Nephron (organoid): Measurements from ENCODE around the gene CACNA2D3.

Experiments
- H3K27ac Mint-ChIP-seq, 3 experiments: 2 replicates each; pipeline ENCODE4 v1.8.0; 2020; ENCODE audit warnings: mixed read lengths in 3 of 3, mild to moderate bottlenecking in 2 of 3, moderate library complexity in 1 of 3
- H3K27me3 Mint-ChIP-seq: 2 replicates; pipeline ENCODE4 v1.8.0; 2021; ENCODE audit warnings: low read depth, mild to moderate bottlenecking, moderate library complexity, mixed read lengths
- H3K36me3 Mint-ChIP-seq: 2 replicates; pipeline ENCODE4 v1.8.0; 2020; ENCODE audit warnings: low read depth, mixed read lengths
- H3K4me1 Mint-ChIP-seq: 2 replicates; pipeline ENCODE4 v1.8.0; 2020; ENCODE audit warnings: mixed read lengths
- H3K4me3 Mint-ChIP-seq, 3 experiments: 2 replicates each; pipeline ENCODE4 v1.8.0; 2020; ENCODE audit warnings: mild to moderate bottlenecking in 3 of 3, mixed read lengths in 3 of 3, moderate library complexity in 2 of 3
- H3K9me3 Mint-ChIP-seq: 2 replicates; pipeline ENCODE4 v1.8.0; 2020; ENCODE audit warnings: mixed read lengths
- CTCF ChIP-seq, 3 experiments: fragments of 200-600 bp; sonication (generic); IDR thresholded peaks; one replicate each; pipeline ENCODE4 v1.5.0; 2021; ENCODE audit warnings: antibody characterized with exemption in 3 of 3; ENCODE audit not compliant: unreplicated experiment in 3 of 3

Gene CACNA2D3

GRCh38 chr3:54122324-54123002, at the start of gene CACNA2D3:
Gene CACNA2D3 (plus strand): TSS chr3:54122552.
- peak within 1 kb of the TSS; percentile 78 to 84 (median 81) for H3K4me3 Mint-ChIP-seq
- peaks cover 17% of the 10 kb centered on the region for H3K4me1 Mint-ChIP-seq
- H3K27me3 Mint-ChIP-seq: peaks cover 88% of the 10 kb centered on the region
- no peak for TF ChIP-seq CTCF (IDR thresholded peaks at IDR 0.05; ENCODE audit: unreplicated experiment in 3 of 3)
- H3K9me3 Mint-ChIP-seq: no peaks in the 10 kb centered on the region
- no peak within 1 kb of the TSS for H3K27ac Mint-ChIP-seq
- H3K36me3 Mint-ChIP-seq: no peaks in the 10 kb centered on the region

GRCh38 chr3:54073386-54073785, 49.0 kb upstream of the CACNA2D3 start:
- Mint-ChIP-seq H3K9me3 (peaks cover 9% of the 10 kb centered on the region), H3K4me1 (no peaks in the 10 kb centered on the region), H3K27ac (no peak overlapping the region), H3K36me3 (no peaks in the 10 kb centered on the region), H3K4me3 (no peak overlapping the region), H3K27me3 (peaks cover 30% of the 10 kb centered on the region)
- no peak for TF ChIP-seq CTCF (IDR thresholded peaks at IDR 0.05; ENCODE audit: unreplicated experiment in 3 of 3)

- Mint-ChIP-seq H3K27ac (no peak overlapping the region), H3K36me3 (no peaks in the 10 kb centered on the region), H3K27me3 (peaks cover 59% of the 10 kb centered on the region), H3K9me3 (no peaks in the 10 kb centered on the region), H3K4me3 (no peak overlapping the region), H3K4me1 (no peaks in the 10 kb centered on the region)
- TF ChIP-seq CTCF (IDR thresholded peaks at IDR 0.05; ENCODE audit: unreplicated experiment in 3 of 3): no peak
Measured at GRCh38 chr3:54079314-54079713, 43.0 kb upstream of the CACNA2D3 start.

GRCh38 chr3:54079730-54080325, 42.5 kb upstream of the CACNA2D3 start:
- Mint-ChIP-seq H3K9me3 (no peaks in the 10 kb centered on the region), H3K4me3 (no peak overlapping the region), H3K27me3 (peaks cover 64% of the 10 kb centered on the region), H3K27ac (no peak overlapping the region), H3K36me3 (no peaks in the 10 kb centered on the region), H3K4me1 (no peaks in the 10 kb centered on the region)
- TF ChIP-seq CTCF (IDR thresholded peaks at IDR 0.05; ENCODE audit: unreplicated experiment in 3 of 3): no peak

- Mint-ChIP-seq H3K4me1 (peaks cover 8% of the 10 kb centered on the region), H3K9me3 (no peaks in the 10 kb centered on the region), H3K27me3 (peaks cover 91% of the 10 kb centered on the region), H3K36me3 (no peaks in the 10 kb centered on the region), H3K27ac (no peak overlapping the region), H3K4me3 (no peak overlapping the region)
- TF ChIP-seq CTCF (IDR thresholded peaks at IDR 0.05; ENCODE audit: unreplicated experiment in 3 of 3): no peak
Measured at GRCh38 chr3:54083921-54084320, 38.4 kb upstream of the CACNA2D3 start.

- Mint-ChIP-seq H3K4me1 (peaks cover 13% of the 10 kb centered on the region), H3K27ac (no peak overlapping the region), H3K9me3 (no peaks in the 10 kb centered on the region), H3K36me3 (no peaks in the 10 kb centered on the region), H3K4me3 (no peak overlapping the region), H3K27me3 (peaks cover 87% of the 10 kb centered on the region)
- TF ChIP-seq CTCF (IDR thresholded peaks at IDR 0.05; ENCODE audit: unreplicated experiment in 3 of 3): no peak
Measured at GRCh38 chr3:54085936-54086335, 36.4 kb upstream of the CACNA2D3 start.
